SK-N-SH treated with all-trans-retinoic acid at 6 μM for 48 hours (cell line): ENCODE results near the gene PAX1.

ENCODE experiments used
- ATAC-seq: fragments of 200-7000 bp; cut with Tn5 transposase; 3 replicates; pipeline ENCODE4 v1.9.1; 2020; ENCODE audit warnings: mild to moderate bottlenecking, moderate library complexity
- ARNTL ChIP-seq: fragments of 450-650 bp; formaldehyde crosslinking; IDR thresholded peaks from 2 replicates; pipeline ENCODE4 v1.5.0; 2020; ENCODE audit warnings: low read depth, mild to moderate bottlenecking, moderate library complexity, borderline replicate concordance
- CSDC2 ChIP-seq: fragments of 250-450 bp; sonication (Bioruptor Pico); IDR thresholded peaks from 2 replicates; pipeline ENCODE4 v1.5.0; 2020; ENCODE audit warnings: mild to moderate bottlenecking, moderate library complexity
- ESRRG ChIP-seq: fragments of 250-450 bp; sonication (Bioruptor Pico); IDR thresholded peaks from 2 replicates; pipeline ENCODE4 v1.6.1; 2021; ENCODE audit warnings: mild to moderate bottlenecking
- GLIS3 ChIP-seq: fragments of 250-450 bp; sonication (Bioruptor Pico); IDR thresholded peaks from 2 replicates; pipeline ENCODE4 v1.5.0; 2020; ENCODE audit warnings: mild to moderate bottlenecking, moderate library complexity
- ISL1 ChIP-seq: fragments of 250-450 bp; sonication (Bioruptor Pico); IDR thresholded peaks from 2 replicates; pipeline ENCODE4 v2.1.2; 2022; ENCODE audit warnings: mild to moderate bottlenecking, moderate library complexity
- OSR1 ChIP-seq: fragments of 250-450 bp; sonication (Bioruptor Pico); IDR thresholded peaks from 2 replicates; pipeline ENCODE4 v1.8.0; 2022; ENCODE audit warnings: moderate library complexity, mild to moderate bottlenecking, inconsistent platforms
- PATZ1 ChIP-seq: fragments of 250-450 bp; sonication (Bioruptor Pico); IDR thresholded peaks from 2 replicates; pipeline ENCODE4 v1.8.0; 2020; ENCODE audit warnings: mild to moderate bottlenecking, moderate library complexity, borderline replicate concordance
- POU6F1 ChIP-seq: fragments of 250-450 bp; sonication (Bioruptor Pico); IDR thresholded peaks from 2 replicates; pipeline ENCODE4 v1.8.0; 2021; ENCODE audit warnings: low read depth, mild to moderate bottlenecking, moderate library complexity, borderline replicate concordance
- PPARA ChIP-seq: fragments of 250-450 bp; sonication (Bioruptor Pico); IDR thresholded peaks from 2 replicates; pipeline ENCODE4 v1.5.0; 2020; ENCODE audit warnings: mild to moderate bottlenecking, borderline replicate concordance
- RARB ChIP-seq: fragments of 250-450 bp; sonication (Bioruptor Pico); IDR thresholded peaks from 2 replicates; pipeline ENCODE4 v1.8.0; 2021; ENCODE audit warnings: mild to moderate bottlenecking, moderate library complexity
- SNAI2 ChIP-seq: fragments of 250-450 bp; sonication (Bioruptor Pico); IDR thresholded peaks from 2 replicates; pipeline ENCODE4 v1.5.0; 2020; ENCODE audit warnings: mild to moderate bottlenecking, moderate library complexity
- TCF4 ChIP-seq: fragments of 250-450 bp; sonication (Bioruptor Pico); IDR thresholded peaks from 2 replicates; pipeline ENCODE4 v1.8.0; 2021; ENCODE audit warnings: mild to moderate bottlenecking, moderate library complexity, borderline replicate concordance
- TOX ChIP-seq: fragments of 250-450 bp; sonication (Bioruptor Pico); IDR thresholded peaks from 2 replicates; pipeline ENCODE4 v1.8.0; 2021; ENCODE audit warnings: mild to moderate bottlenecking, moderate library complexity, borderline replicate concordance
- ZC3H10 ChIP-seq: fragments of 250-450 bp; sonication (Bioruptor Pico); IDR thresholded peaks from 2 replicates; pipeline ENCODE4 v1.5.1; 2021; ENCODE audit warnings: mild to moderate bottlenecking, moderate library complexity
- ZFP3 ChIP-seq: fragments of 250-450 bp; sonication (Bioruptor Pico); IDR thresholded peaks from 2 replicates; pipeline ENCODE4 v1.5.0; 2020; ENCODE audit warnings: mild to moderate bottlenecking, moderate library complexity
- ZNF70 ChIP-seq: fragments of 450-650 bp; formaldehyde crosslinking; IDR thresholded peaks from 2 replicates; pipeline ENCODE4 v1.5.0; 2020; ENCODE audit warnings: mild to moderate bottlenecking, moderate library complexity
- ZNF8 ChIP-seq: fragments of 450-650 bp; formaldehyde crosslinking; IDR thresholded peaks from 2 replicates; pipeline ENCODE4 v1.5.0; 2020; ENCODE audit warnings: mild to moderate bottlenecking, moderate library complexity
- TF ChIP-seq, protein P1 (sequence below): fragments of 250-450 bp; sonication (Bioruptor Pico); IDR thresholded peaks from 2 replicates; pipeline ENCODE4 v1.5.1; 2021; ENCODE audit warnings: mild to moderate bottlenecking, moderate library complexity
- TF ChIP-seq, protein P2 (sequence below): fragments of 250-450 bp; sonication (Bioruptor Pico); IDR thresholded peaks from 2 replicates; pipeline ENCODE4 v1.5.1; 2020; ENCODE audit warnings: low read depth, mild to moderate bottlenecking, moderate library complexity
- TF ChIP-seq, protein P3 (sequence below): fragments of 250-450 bp; sonication (Bioruptor Pico); IDR thresholded peaks from 2 replicates; pipeline ENCODE4 v1.5.0; 2020; ENCODE audit warnings: mild to moderate bottlenecking, moderate library complexity

PAX1 gene

GRCh38 chr20:21739161-21739560 lies 33.7 kb downstream of the PAX1 start:
- TF ChIP-seq RARB (CRISPR knock-in tag) (no peak), GLIS3 (CRISPR knock-in tag) (no peak), OSR1 (no peak), PATZ1 (CRISPR knock-in tag) (no peak)
- TF ChIP-seq, protein P1, sequence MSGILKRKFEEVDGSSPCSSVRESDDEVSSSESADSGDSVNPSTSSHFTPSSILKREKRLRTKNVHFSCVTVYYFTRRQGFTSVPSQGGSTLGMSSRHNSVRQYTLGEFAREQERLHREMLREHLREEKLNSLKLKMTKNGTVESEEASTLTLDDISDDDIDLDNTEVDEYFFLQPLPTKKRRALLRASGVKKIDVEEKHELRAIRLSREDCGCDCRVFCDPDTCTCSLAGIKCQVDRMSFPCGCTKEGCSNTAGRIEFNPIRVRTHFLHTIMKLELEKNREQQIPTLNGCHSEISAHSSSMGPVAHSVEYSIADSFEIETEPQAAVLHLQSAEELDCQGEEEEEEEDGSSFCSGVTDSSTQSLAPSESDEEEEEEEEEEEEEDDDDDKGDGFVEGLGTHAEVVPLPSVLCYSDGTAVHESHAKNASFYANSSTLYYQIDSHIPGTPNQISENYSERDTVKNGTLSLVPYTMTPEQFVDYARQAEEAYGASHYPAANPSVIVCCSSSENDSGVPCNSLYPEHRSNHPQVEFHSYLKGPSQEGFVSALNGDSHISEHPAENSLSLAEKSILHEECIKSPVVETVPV (CRISPR knock-in tag), result no peak
- no peak for ATAC-seq

DNA sequence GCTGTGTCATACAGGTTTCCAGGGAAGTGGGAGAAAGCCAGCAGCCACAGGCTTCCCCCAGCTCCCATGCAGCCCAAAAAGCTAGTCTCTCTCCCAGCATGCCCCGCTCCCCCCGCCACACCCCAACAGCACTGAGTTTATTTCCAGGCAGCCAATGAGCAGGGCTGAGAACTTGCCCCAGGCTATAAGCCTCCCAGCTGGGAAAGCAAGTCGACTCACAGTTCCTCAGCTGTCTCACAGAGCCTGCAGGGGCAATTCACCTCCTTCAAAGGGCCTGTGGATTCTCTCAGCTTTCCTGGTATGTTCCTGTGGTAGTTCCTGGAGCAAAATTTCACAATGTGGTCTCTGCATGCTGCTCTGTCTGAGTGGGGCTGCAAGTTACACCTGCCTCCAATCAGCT lies 34.2 kb downstream of the PAX1 start:
- TF ChIP-seq PPARA (CRISPR knock-in tag) (no peak), ZNF8 (CRISPR knock-in tag) (no peak), CSDC2 (CRISPR knock-in tag) (no peak), PATZ1 (CRISPR knock-in tag) (no peak), TCF4 (CRISPR knock-in tag) (no peak), ISL1 (CRISPR knock-in tag) (no peak), ESRRG (CRISPR knock-in tag) (no peak), ARNTL (CRISPR knock-in tag) (no peak)
- TF ChIP-seq, protein P2, sequence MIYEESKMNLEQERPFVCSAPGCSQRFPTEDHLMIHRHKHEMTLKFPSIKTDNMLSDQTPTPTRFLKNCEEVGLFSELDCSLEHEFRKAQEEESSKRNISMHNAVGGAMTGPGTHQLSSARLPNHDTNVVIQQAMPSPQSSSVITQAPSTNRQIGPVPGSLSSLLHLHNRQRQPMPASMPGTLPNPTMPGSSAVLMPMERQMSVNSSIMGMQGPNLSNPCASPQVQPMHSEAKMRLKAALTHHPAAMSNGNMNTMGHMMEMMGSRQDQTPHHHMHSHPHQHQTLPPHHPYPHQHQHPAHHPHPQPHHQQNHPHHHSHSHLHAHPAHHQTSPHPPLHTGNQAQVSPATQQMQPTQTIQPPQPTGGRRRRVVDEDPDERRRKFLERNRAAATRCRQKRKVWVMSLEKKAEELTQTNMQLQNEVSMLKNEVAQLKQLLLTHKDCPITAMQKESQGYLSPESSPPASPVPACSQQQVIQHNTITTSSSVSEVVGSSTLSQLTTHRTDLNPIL (CRISPR knock-in tag), result no peak
- TF ChIP-seq, protein P1 (CRISPR knock-in tag), result no peak
- no peak for ATAC-seq

DNA sequence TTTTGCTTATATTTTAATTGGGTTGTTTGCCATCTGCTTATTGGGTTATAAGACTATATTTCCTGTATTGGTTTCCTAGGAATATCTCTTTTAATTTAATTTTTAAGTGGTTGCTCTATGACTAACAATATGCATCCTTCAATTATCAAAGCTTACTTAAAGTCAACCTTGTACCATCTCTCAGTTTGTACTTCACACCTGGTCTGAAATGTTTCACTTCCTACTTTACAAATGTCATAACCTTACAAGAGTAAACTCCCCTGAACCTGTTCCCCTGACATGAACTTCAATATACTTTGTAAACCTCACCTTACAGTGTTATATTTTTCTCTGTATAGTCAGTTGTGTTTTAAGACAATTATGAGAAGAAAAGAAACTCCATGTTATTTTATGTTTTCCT lies 35.8 kb downstream of the PAX1 start:
- no peak for TF ChIP-seq ISL1 (CRISPR knock-in tag)
- ATAC-seq, result no peak

- no peak for ATAC-seq
- TF ChIP-seq, protein P3, sequence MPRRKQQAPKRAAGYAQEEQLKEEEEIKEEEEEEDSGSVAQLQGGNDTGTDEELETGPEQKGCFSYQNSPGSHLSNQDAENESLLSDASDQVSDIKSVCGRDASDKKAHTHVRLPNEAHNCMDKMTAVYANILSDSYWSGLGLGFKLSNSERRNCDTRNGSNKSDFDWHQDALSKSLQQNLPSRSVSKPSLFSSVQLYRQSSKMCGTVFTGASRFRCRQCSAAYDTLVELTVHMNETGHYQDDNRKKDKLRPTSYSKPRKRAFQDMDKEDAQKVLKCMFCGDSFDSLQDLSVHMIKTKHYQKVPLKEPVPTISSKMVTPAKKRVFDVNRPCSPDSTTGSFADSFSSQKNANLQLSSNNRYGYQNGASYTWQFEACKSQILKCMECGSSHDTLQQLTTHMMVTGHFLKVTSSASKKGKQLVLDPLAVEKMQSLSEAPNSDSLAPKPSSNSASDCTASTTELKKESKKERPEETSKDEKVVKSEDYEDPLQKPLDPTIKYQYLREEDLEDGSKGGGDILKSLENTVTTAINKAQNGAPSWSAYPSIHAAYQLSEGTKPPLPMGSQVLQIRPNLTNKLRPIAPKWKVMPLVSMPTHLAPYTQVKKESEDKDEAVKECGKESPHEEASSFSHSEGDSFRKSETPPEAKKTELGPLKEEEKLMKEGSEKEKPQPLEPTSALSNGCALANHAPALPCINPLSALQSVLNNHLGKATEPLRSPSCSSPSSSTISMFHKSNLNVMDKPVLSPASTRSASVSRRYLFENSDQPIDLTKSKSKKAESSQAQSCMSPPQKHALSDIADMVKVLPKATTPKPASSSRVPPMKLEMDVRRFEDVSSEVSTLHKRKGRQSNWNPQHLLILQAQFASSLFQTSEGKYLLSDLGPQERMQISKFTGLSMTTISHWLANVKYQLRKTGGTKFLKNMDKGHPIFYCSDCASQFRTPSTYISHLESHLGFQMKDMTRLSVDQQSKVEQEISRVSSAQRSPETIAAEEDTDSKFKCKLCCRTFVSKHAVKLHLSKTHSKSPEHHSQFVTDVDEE (CRISPR knock-in tag), result no peak
- TF ChIP-seq ZNF70 (CRISPR knock-in tag) (no peak), ZC3H10 (no peak), POU6F1 (CRISPR knock-in tag) (no peak), ZFP3 (no peak), SNAI2 (no peak), OSR1 (no peak), TOX (no peak)
- TF ChIP-seq, protein P2 (CRISPR knock-in tag), result no peak
- TF ChIP-seq, protein P1 (CRISPR knock-in tag), result no peak
These were observed 57.2 kb downstream of the PAX1 start for GRCh38 chr20:21762646-21763045.
